Measurements from ENCODE around the gene STH.
"Not testable (repeated sequence)": the region's sequence is repeated elsewhere in the genome, so short reads cannot be mapped to it uniquely, and the experiment has no call there.

STH gene

DNA sequence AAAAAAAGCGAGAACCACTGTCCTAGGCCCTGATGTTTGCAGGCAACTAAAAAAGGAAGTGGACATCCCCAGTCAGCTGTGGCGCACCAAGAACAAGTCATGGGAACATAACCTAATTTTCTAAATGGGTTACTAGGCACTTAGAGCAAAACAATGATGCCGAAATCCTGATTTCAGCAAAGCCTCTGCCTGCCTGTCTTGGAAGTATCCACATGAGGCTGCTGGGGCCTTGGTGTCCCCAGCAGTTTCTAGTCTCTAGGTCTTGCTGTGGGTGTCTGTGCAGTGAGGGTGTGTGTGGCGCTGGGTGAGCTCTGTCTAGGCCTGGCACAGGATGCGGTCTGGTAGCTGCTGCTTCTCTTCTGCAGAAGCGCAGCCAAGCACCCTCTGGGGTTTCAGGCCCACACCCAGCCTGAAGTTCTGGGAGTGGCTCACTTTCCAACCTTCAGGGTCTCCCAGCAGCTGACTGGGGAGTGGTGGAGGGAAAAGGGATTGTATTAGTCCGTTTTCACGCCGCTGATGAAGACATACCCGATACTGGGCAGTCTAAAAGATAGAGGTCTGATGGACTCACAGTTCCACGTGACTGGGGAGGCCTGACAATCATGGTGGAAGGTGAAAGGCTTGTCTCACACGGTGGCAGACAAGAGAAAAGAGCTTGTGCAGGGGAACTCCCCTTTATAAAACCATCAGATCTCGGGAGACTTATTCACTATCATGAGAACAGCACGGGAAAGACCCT lies 21.1 kb downstream of the STH start:
- no peak overlapping the region for H3K9ac ChIP-seq (ENCODE audit: low read length)
- no peak for DNase-seq
- H3K4me2 ChIP-seq (ENCODE audit: low read length, poor library complexity, severe bottlenecking), result no peak overlapping the region
- 98% methylated on average over 12 of the region's 14 CpGs for WGBS
- no peaks in the 10 kb centered on the region for H3K79me1 ChIP-seq (replicated peaks; ENCODE audit: low read length, poor library complexity, severe bottlenecking)
- H2AK5ac ChIP-seq (ENCODE audit: low read length, severe bottlenecking), result no peak overlapping the region
- peaks cover 22 to 40% of the 10 kb centered on the region in 2 experiments for H3K36me3 ChIP-seq (ENCODE audit: control insufficient read depth in 1 of 2, insufficient read depth in 2 of 2, low read depth in 1 of 2, low read length in 2 of 2)
- no peak overlapping the region for H2BK12ac ChIP-seq (ENCODE audit: low read length in 2 of 2)
- no peak overlapping the region for H4K8ac ChIP-seq (ENCODE audit: low read length)
- H3K4me3 ChIP-seq (ENCODE audit: insufficient read depth in 1 of 2, low read depth in 1 of 2, low read length in 2 of 2), result no peak overlapping the region
- H3K27ac ChIP-seq (ENCODE audit: low read length, poor library complexity, severe bottlenecking), result no peak overlapping the region
- no peak overlapping the region for H3K14ac ChIP-seq (ENCODE audit: low read length in 2 of 2)
- no peak overlapping the region for H4K91ac ChIP-seq (ENCODE audit: low read length)
- H3K18ac ChIP-seq (ENCODE audit: low read depth in 1 of 2, low read length in 2 of 2), result no peak overlapping the region
- H2BK120ac ChIP-seq (ENCODE audit: low read depth, low read length), result no peak overlapping the region
- no peaks in the 10 kb centered on the region for H3K27me3 ChIP-seq (ENCODE audit: control insufficient read depth in 1 of 2, insufficient read depth in 1 of 2, low read length in 2 of 2)
- no peak overlapping the region for H3K23ac ChIP-seq (ENCODE audit: low read length in 2 of 2)
- no peak overlapping the region for H3K4ac ChIP-seq (ENCODE audit: low read depth in 1 of 2, low read length in 2 of 2)
- no peaks in the 10 kb centered on the region for H3K9me3 ChIP-seq (ENCODE audit: control insufficient read depth, low read length)
- no peak overlapping the region for H2AFZ ChIP-seq (ENCODE audit: low read depth, low read length)
- no peaks in the 10 kb centered on the region for H3K4me1 ChIP-seq (ENCODE audit: control insufficient read depth, insufficient read depth, low read depth, low read length)
- no peak overlapping the region for H2BK15ac ChIP-seq (ENCODE audit: low read depth, poor library complexity, severe bottlenecking)
- no peak overlapping the region for H2BK5ac ChIP-seq (ENCODE audit: low read depth, low read length, poor library complexity, severe bottlenecking)

DNA sequence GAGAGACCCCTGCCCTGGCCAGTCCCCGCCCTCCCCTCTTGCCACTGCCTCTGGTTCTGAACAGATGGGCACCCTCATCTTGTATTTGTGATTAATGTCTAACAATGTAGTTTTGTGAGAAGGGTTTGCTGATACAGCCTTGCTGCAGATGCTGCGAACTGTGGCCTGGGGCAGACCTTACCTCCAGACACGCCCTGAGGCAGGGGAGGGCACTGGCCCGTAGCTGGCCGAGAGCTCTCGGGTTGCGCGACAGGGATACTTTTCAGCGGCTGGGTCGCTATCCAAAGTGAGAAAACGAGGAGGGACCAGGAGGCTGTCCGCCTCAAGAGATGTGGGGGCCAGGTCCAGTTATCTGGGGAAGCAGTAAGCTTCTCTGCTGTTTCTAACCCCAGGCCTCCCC lies 21.9 kb downstream of the STH start:
- no peak overlapping the region for H2AFZ ChIP-seq (ENCODE audit: low read depth, low read length)
- H3K27ac ChIP-seq (ENCODE audit: low read length, poor library complexity, severe bottlenecking), result no peak overlapping the region
- H3K4ac ChIP-seq (ENCODE audit: low read depth in 1 of 2, low read length in 2 of 2), result no peak overlapping the region
- no peak overlapping the region for H2BK5ac ChIP-seq (ENCODE audit: low read depth, low read length, poor library complexity, severe bottlenecking)
- H4K8ac ChIP-seq (ENCODE audit: low read length), result no peak overlapping the region
- H3K4me1 ChIP-seq (ENCODE audit: control insufficient read depth, insufficient read depth, low read depth, low read length), result peaks cover 4% of the 10 kb centered on the region
- WGBS, result 96% methylated on average over 12 of the region's 12 CpGs
- H3K79me1 ChIP-seq (replicated peaks; ENCODE audit: low read length, poor library complexity, severe bottlenecking), result peaks cover 5% of the 10 kb centered on the region
- no peak overlapping the region for H3K4me2 ChIP-seq (ENCODE audit: low read length, poor library complexity, severe bottlenecking)
- no peak overlapping the region for H3K23ac ChIP-seq (ENCODE audit: low read length in 2 of 2)
- H3K14ac ChIP-seq (ENCODE audit: low read length in 2 of 2), result no peak overlapping the region
- H3K9ac ChIP-seq (ENCODE audit: low read length), result no peak overlapping the region
- no peak overlapping the region for H4K91ac ChIP-seq (ENCODE audit: low read length)
- no peak for DNase-seq
- H3K27me3 ChIP-seq (ENCODE audit: control insufficient read depth in 1 of 2, insufficient read depth in 1 of 2, low read length in 2 of 2), result no peaks in the 10 kb centered on the region
- no peaks in the 10 kb centered on the region for H3K9me3 ChIP-seq (ENCODE audit: control insufficient read depth, low read length)
- peaks cover 30 to 47% of the 10 kb centered on the region in 2 experiments for H3K36me3 ChIP-seq (ENCODE audit: control insufficient read depth in 1 of 2, insufficient read depth in 2 of 2, low read depth in 1 of 2, low read length in 2 of 2)
- no peak overlapping the region for H3K4me3 ChIP-seq (ENCODE audit: insufficient read depth in 1 of 2, low read depth in 1 of 2, low read length in 2 of 2)
- H2AK5ac ChIP-seq (ENCODE audit: low read length, severe bottlenecking), result no peak overlapping the region
- no peak overlapping the region for H2BK15ac ChIP-seq (ENCODE audit: low read depth, poor library complexity, severe bottlenecking)
- no peak overlapping the region for H2BK12ac ChIP-seq (ENCODE audit: low read length in 2 of 2)
- H3K18ac ChIP-seq (ENCODE audit: low read depth in 1 of 2, low read length in 2 of 2), result no peak overlapping the region
- H2BK120ac ChIP-seq (ENCODE audit: low read depth, low read length), result no peak overlapping the region

DNA sequence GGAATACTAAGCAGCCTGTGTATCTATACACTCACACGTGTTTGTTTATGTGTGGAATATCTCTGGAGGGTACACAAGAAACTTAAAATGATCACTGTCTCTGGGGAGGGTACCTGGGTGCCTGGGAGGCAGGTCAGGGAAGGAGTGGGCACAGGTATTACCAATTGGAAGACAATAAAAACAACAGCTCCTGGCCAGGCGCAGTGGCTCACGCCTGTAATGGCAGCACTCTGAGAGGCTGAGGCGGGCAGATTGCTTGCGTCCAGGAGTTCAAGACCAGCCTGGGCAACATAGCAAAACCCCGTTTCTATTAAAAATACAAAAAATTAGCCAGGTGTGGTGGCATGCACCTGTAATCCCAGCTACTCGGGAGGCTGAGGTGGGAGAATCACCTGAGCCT lies 24.3 kb downstream of the STH start:
- not testable (repeated sequence) for H4K91ac ChIP-seq (ENCODE audit: low read length); H3K4me1 ChIP-seq (ENCODE audit: control insufficient read depth, insufficient read depth, low read depth, low read length); H2AK5ac ChIP-seq (ENCODE audit: low read length, severe bottlenecking); H3K27ac ChIP-seq (ENCODE audit: low read length, poor library complexity, severe bottlenecking); H2BK15ac ChIP-seq (ENCODE audit: low read depth, poor library complexity, severe bottlenecking); H3K18ac ChIP-seq (ENCODE audit: low read depth in 1 of 2, low read length in 2 of 2); H3K27me3 ChIP-seq (ENCODE audit: control insufficient read depth in 1 of 2, insufficient read depth in 1 of 2, low read length in 2 of 2); H3K4me2 ChIP-seq (ENCODE audit: low read length, poor library complexity, severe bottlenecking); H2BK120ac ChIP-seq (ENCODE audit: low read depth, low read length); H3K14ac ChIP-seq (ENCODE audit: low read length in 2 of 2); H2BK5ac ChIP-seq (ENCODE audit: low read depth, low read length, poor library complexity, severe bottlenecking); H3K9ac ChIP-seq (ENCODE audit: low read length); H4K8ac ChIP-seq (ENCODE audit: low read length); H3K23ac ChIP-seq (ENCODE audit: low read length in 2 of 2); H3K4ac ChIP-seq (ENCODE audit: low read depth in 1 of 2, low read length in 2 of 2); H2AFZ ChIP-seq (ENCODE audit: low read depth, low read length); H3K9me3 ChIP-seq (ENCODE audit: control insufficient read depth, low read length); H3K4me3 ChIP-seq (ENCODE audit: insufficient read depth in 1 of 2, low read depth in 1 of 2, low read length in 2 of 2); H2BK12ac ChIP-seq (ENCODE audit: low read length in 2 of 2); DNase-seq
- WGBS, result 95% methylated on average over 7 of the region's 7 CpGs
- Histone ChIP-seq H3K79me1 (replicated peaks; ENCODE audit: low read length, poor library complexity, severe bottlenecking) (peaks cover 12% of the 10 kb centered on the region), H3K36me3 (ENCODE audit: control insufficient read depth in 1 of 2, insufficient read depth in 2 of 2, low read depth in 1 of 2, low read length in 2 of 2) (peaks cover 53 to 67% of the 10 kb centered on the region in 2 experiments)

DNA sequence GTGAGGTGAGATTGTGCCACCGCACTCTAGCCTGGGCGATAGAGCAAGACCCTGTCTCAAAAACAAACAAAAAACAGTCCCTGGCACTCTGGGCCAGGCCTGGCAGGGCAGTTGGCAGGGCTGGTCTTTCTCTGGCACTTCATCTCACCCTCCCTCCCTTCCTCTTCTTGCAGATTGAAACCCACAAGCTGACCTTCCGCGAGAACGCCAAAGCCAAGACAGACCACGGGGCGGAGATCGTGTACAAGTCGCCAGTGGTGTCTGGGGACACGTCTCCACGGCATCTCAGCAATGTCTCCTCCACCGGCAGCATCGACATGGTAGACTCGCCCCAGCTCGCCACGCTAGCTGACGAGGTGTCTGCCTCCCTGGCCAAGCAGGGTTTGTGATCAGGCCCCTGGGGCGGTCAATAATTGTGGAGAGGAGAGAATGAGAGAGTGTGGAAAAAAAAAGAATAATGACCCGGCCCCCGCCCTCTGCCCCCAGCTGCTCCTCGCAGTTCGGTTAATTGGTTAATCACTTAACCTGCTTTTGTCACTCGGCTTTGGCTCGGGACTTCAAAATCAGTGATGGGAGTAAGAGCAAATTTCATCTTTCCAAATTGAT lies 24.8 kb downstream of the STH start:
- H3K18ac ChIP-seq (ENCODE audit: low read depth in 1 of 2, low read length in 2 of 2), result no peak overlapping the region
- no peaks in the 10 kb centered on the region for H3K27me3 ChIP-seq (ENCODE audit: control insufficient read depth in 1 of 2, insufficient read depth in 1 of 2, low read length in 2 of 2)
- peaks cover 58 to 69% of the 10 kb centered on the region in 2 experiments for H3K36me3 ChIP-seq (ENCODE audit: control insufficient read depth in 1 of 2, insufficient read depth in 2 of 2, low read depth in 1 of 2, low read length in 2 of 2)
- H3K9me3 ChIP-seq (ENCODE audit: control insufficient read depth, low read length), result no peaks in the 10 kb centered on the region
- no peak overlapping the region for H3K9ac ChIP-seq (ENCODE audit: low read length)
- no peak for DNase-seq
- H2AK5ac ChIP-seq (ENCODE audit: low read length, severe bottlenecking), result no peak overlapping the region
- H3K4ac ChIP-seq (ENCODE audit: low read depth in 1 of 2, low read length in 2 of 2), result no peak overlapping the region
- no peak overlapping the region for H3K14ac ChIP-seq (ENCODE audit: low read length in 2 of 2)
- 97% methylated on average over 24 of the region's 24 CpGs for WGBS
- H3K23ac ChIP-seq (ENCODE audit: low read length in 2 of 2), result no peak overlapping the region
- no peak overlapping the region for H2BK15ac ChIP-seq (ENCODE audit: low read depth, poor library complexity, severe bottlenecking)
- H3K4me2 ChIP-seq (ENCODE audit: low read length, poor library complexity, severe bottlenecking), result no peak overlapping the region
- no peak overlapping the region for H2BK5ac ChIP-seq (ENCODE audit: low read depth, low read length, poor library complexity, severe bottlenecking)
- no peak overlapping the region for H4K91ac ChIP-seq (ENCODE audit: low read length)
- no peak overlapping the region for H4K8ac ChIP-seq (ENCODE audit: low read length)
- H2AFZ ChIP-seq (ENCODE audit: low read depth, low read length), result no peak overlapping the region
- H2BK12ac ChIP-seq (ENCODE audit: low read length in 2 of 2), result no peak overlapping the region
- no peak overlapping the region for H2BK120ac ChIP-seq (ENCODE audit: low read depth, low read length)
- H3K27ac ChIP-seq (ENCODE audit: low read length, poor library complexity, severe bottlenecking), result no peak overlapping the region
- peaks cover 4% of the 10 kb centered on the region for H3K4me1 ChIP-seq (ENCODE audit: control insufficient read depth, insufficient read depth, low read depth, low read length)
- no peak overlapping the region for H3K4me3 ChIP-seq (ENCODE audit: insufficient read depth in 1 of 2, low read depth in 1 of 2, low read length in 2 of 2)
- peaks cover 14% of the 10 kb centered on the region for H3K79me1 ChIP-seq (replicated peaks; ENCODE audit: low read length, poor library complexity, severe bottlenecking)
